Astrocyte (in vitro differentiated cells and primary cell): ENCODE measurements around the gene TBPL1. TPM values are rescaled to one million over a fixed set of nuclear protein-coding genes. Genes with fewer than 3 reads are reported as not detected.

ENCODE experiments used
- DNase-seq: peaks from one replicate; pipeline ENCODE4 v3.0.0-alpha.2; 2010; ENCODE audit warnings: low read depth
- FAIRE-seq: peaks from 2 replicates; lab custom pipeline; 2011; peaks lifted over from hg19 to GRCh38; lab: Jason Lieb, UNC
- H2AFZ ChIP-seq: 2 replicates; pipeline ENCODE4 v1.6.0; 2012; ENCODE audit warnings: low read depth, low read length, inconsistent platforms
- H3K27ac ChIP-seq: 2 replicates; pipeline ENCODE4 v1.5.1; 2011; ENCODE audit warnings: low read depth, low read length, inconsistent platforms
- H3K27me3 ChIP-seq: 2 replicates; pipeline ENCODE4 v1.6.0; 2011; ENCODE audit warnings: low read length, inconsistent platforms; ENCODE audit not compliant: insufficient read depth
- H3K36me3 ChIP-seq: 2 replicates; pipeline ENCODE4 v1.5.1; 2011; ENCODE audit warnings: low read length, inconsistent platforms; ENCODE audit not compliant: insufficient read depth
- H3K4me1 ChIP-seq: 2 replicates; pipeline ENCODE4 v1.5.1; 2011; ENCODE audit warnings: low read length, inconsistent platforms; ENCODE audit not compliant: insufficient read depth
- H3K4me2 ChIP-seq: 2 replicates; pipeline ENCODE4 v1.6.0; 2012; ENCODE audit warnings: low read length, inconsistent platforms
- H3K4me3 ChIP-seq: 2 replicates; pipeline ENCODE4 v1.5.1; 2011; ENCODE audit warnings: low read depth, mild to moderate bottlenecking, low read length, inconsistent platforms; ENCODE audit not compliant: insufficient read depth
- H3K79me2 ChIP-seq: 2 replicates; pipeline ENCODE4 v1.6.0; 2012; ENCODE audit warnings: mild to moderate bottlenecking, low read length, inconsistent platforms; ENCODE audit not compliant: insufficient read depth
- H3K9ac ChIP-seq: 2 replicates; pipeline ENCODE4 v1.6.0; 2012; ENCODE audit warnings: mild to moderate bottlenecking, low read length, inconsistent platforms
- H3K9me3 ChIP-seq: 2 replicates; pipeline ENCODE4 v1.5.1; 2012; ENCODE audit warnings: low read depth, mild to moderate bottlenecking, low read length, inconsistent platforms; ENCODE audit not compliant: insufficient read depth
- H4K20me1 ChIP-seq: 2 replicates; pipeline ENCODE4 v1.6.0; 2012; ENCODE audit warnings: low read length, inconsistent platforms; ENCODE audit not compliant: insufficient read depth
- H3K27ac Mint-ChIP-seq: one replicate; pipeline ENCODE4 v1.8.0; 2021; ENCODE audit warnings: mild to moderate bottlenecking, mixed read lengths; ENCODE audit not compliant: unreplicated experiment
- H3K27me3 Mint-ChIP-seq: one replicate; pipeline ENCODE4 v1.8.0; 2021; ENCODE audit warnings: low read depth, mixed read lengths; ENCODE audit not compliant: unreplicated experiment
- H3K36me3 Mint-ChIP-seq: one replicate; pipeline ENCODE4 v1.8.0; 2021; ENCODE audit warnings: low read depth, mixed read lengths; ENCODE audit not compliant: unreplicated experiment
- H3K4me1 Mint-ChIP-seq: one replicate; pipeline ENCODE4 v1.8.0; 2021; ENCODE audit warnings: low read depth, mixed read lengths; ENCODE audit not compliant: unreplicated experiment
- H3K4me3 Mint-ChIP-seq: one replicate; pipeline ENCODE4 v1.8.0; 2021; ENCODE audit warnings: mild to moderate bottlenecking, moderate library complexity, mixed read lengths; ENCODE audit not compliant: unreplicated experiment
- H3K9me3 Mint-ChIP-seq: one replicate; pipeline ENCODE4 v1.8.0; 2021; ENCODE audit warnings: mild to moderate bottlenecking, mixed read lengths; ENCODE audit not compliant: unreplicated experiment
- EZH2 ChIP-seq: IDR thresholded peaks from 2 replicates; pipeline ENCODE4 v1.6.1; 2012; ENCODE audit warnings: mild to moderate bottlenecking, low read length, inconsistent platforms; ENCODE audit not compliant: insufficient read depth
- total RNA-seq: library from RNA; stranded (reverse); gene quantifications from 2 replicates; pipeline ENCODE4 v1.2.1, GENCODE V29; 2021
- TF ChIP-seq, protein P1 (sequence below): IDR thresholded peaks from 2 replicates; pipeline ENCODE4 v1.5.1; 2011; ENCODE audit warnings: low read depth, mild to moderate bottlenecking, inconsistent platforms, low read length, moderate library complexity; ENCODE audit not compliant: insufficient read depth

TBPL1 gene
- total RNA-seq, 1 donor from 2014 or later, result 54.0 TPM

DNA sequence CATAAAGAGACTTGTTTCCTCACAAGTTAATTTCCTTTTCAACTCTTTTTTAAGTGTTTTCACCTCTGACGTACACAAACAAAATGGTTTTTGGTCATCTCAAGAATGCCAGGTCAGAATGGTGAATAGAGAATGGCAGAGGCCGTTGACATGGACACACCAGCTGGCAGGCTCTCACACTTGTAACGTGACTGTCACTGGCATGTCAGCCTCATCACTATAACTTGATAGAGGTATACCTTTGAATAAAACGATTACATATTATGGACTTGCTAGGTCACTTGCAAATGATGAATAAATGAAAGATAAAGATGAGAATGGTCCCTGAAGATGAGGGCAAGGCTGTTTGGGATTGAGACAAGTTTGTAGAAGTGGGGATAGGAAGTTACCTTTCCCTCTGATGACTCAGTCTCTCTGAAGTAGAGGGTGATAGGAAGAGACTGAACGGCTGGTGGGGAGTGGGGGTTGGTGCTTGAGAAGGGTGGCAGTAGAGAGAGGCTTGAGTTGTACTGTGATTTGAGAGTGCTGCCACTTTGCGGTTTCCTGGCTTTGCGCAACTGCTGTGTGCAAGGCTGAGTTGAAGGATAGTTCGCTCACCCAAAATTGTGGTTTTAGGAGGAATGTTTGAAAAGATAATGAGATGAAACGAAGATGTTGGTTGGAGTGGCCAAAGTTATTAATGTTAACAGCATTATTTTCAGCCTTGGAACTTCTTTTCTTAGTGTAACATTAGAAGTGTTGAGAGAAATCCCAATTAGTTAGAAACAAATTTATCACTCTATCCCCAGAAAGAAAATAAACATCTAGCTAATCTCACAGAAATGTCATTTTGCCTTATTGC is 30.3 kb downstream of the TBPL1 start:
- Histone ChIP-seq H3K4me3 (no peak overlapping the region), H2AFZ (no peak overlapping the region), H3K36me3 (peaks cover 15% of the 10 kb centered on the region), H4K20me1 (peaks cover 9% of the 10 kb centered on the region), H3K9ac (no peak overlapping the region), H3K4me1 (peaks cover 8% of the 10 kb centered on the region), H3K4me2 (no peak overlapping the region), H3K9me3 (no peaks in the 10 kb centered on the region), H3K27ac (no peak overlapping the region), H3K27me3 (no peaks in the 10 kb centered on the region), H3K79me2 (peaks cover 13% of the 10 kb centered on the region)
- TF ChIP-seq, protein P1, sequence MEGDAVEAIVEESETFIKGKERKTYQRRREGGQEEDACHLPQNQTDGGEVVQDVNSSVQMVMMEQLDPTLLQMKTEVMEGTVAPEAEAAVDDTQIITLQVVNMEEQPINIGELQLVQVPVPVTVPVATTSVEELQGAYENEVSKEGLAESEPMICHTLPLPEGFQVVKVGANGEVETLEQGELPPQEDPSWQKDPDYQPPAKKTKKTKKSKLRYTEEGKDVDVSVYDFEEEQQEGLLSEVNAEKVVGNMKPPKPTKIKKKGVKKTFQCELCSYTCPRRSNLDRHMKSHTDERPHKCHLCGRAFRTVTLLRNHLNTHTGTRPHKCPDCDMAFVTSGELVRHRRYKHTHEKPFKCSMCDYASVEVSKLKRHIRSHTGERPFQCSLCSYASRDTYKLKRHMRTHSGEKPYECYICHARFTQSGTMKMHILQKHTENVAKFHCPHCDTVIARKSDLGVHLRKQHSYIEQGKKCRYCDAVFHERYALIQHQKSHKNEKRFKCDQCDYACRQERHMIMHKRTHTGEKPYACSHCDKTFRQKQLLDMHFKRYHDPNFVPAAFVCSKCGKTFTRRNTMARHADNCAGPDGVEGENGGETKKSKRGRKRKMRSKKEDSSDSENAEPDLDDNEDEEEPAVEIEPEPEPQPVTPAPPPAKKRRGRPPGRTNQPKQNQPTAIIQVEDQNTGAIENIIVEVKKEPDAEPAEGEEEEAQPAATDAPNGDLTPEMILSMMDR, result no peak
- TF ChIP-seq EZH2, result no peak
- H3K9me3 Mint-ChIP-seq, result no peaks in the 10 kb centered on the region
- FAIRE-seq (peak; percentile 13), DNase-seq (peak; percentile 67)
- peak overlapping the region; percentile 54 for H3K27ac Mint-ChIP-seq
- no peaks in the 10 kb centered on the region for H3K27me3 Mint-ChIP-seq
- H3K4me1 Mint-ChIP-seq, result peaks cover 19% of the 10 kb centered on the region
- H3K4me3 Mint-ChIP-seq, result no peak overlapping the region
- peaks cover 6% of the 10 kb centered on the region for H3K36me3 Mint-ChIP-seq

DNA sequence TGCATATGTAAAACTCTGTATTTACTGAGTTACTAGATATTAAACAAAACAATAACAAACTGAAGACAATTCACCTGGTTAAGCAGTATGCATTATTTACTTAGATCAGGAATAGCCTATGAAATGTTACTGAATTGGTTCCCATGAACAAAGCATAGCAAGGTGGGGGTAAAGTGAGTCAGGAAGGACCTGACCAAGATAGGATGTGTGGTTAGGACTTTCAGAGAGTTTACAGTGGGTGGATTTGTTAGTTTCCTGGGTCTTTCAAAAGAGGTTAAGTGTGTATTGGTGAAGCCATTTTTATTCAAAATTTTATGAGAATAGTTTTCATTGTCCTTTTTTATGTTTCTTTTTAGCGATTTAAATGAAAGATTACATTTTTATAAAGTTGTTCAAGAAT is 32.9 kb downstream of the TBPL1 start:
- Histone ChIP-seq H3K9ac (no peak overlapping the region), H3K4me2 (no peak overlapping the region), H3K4me3 (no peak overlapping the region), H4K20me1 (no peaks in the 10 kb centered on the region), H3K79me2 (no peaks in the 10 kb centered on the region), H3K4me1 (peaks cover 9% of the 10 kb centered on the region), H3K27ac (no peak overlapping the region), H3K27me3 (no peaks in the 10 kb centered on the region), H3K9me3 (no peaks in the 10 kb centered on the region), H3K36me3 (peaks cover 20% of the 10 kb centered on the region), H2AFZ (no peak overlapping the region)
- H3K9me3 Mint-ChIP-seq, result no peaks in the 10 kb centered on the region
- H3K36me3 Mint-ChIP-seq, result peaks cover 6% of the 10 kb centered on the region
- peak; percentile 50 for FAIRE-seq
- TF ChIP-seq, protein P1, result no peak
- no peak for TF ChIP-seq EZH2
- H3K4me1 Mint-ChIP-seq, result peaks cover 14% of the 10 kb centered on the region
- peak overlapping the region; percentile 57 for H3K4me3 Mint-ChIP-seq
- no peak overlapping the region for H3K27ac Mint-ChIP-seq
- no peaks in the 10 kb centered on the region for H3K27me3 Mint-ChIP-seq
- DNase-seq, result no peak

DNA sequence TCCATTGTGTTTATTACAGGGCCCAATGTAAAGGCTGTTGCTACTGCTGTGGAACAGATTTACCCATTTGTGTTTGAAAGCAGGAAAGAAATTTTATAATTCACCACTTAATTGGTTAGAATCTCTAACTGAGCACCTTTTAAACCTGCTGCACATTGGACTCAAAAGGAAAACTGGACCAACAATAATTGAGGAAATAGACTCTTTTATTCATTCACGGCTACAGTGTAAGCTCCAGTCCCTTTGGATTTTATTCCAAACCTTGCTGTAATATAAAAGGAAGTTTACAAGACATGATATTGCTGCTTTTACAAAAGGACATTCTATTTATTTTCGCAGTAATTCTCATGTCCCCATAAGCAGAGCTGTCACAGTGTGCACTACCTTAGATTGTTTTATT is 33.9 kb downstream of the TBPL1 start:
- peaks cover 14% of the 10 kb centered on the region for H3K4me1 Mint-ChIP-seq
- H3K27ac ChIP-seq, result no peak overlapping the region
- H3K4me1 ChIP-seq, result peaks cover 18% of the 10 kb centered on the region
- no peak for TF ChIP-seq EZH2
- TF ChIP-seq, protein P1, result no peak
- H3K4me3 Mint-ChIP-seq, result no peak overlapping the region
- no peak overlapping the region for H3K9ac ChIP-seq
- H3K79me2 ChIP-seq, result no peaks in the 10 kb centered on the region
- H3K27me3 Mint-ChIP-seq, result no peaks in the 10 kb centered on the region
- no peaks in the 10 kb centered on the region for H3K9me3 Mint-ChIP-seq
- no peaks in the 10 kb centered on the region for H3K9me3 ChIP-seq
- H3K27me3 ChIP-seq, result no peaks in the 10 kb centered on the region
- peaks cover 6% of the 10 kb centered on the region for H3K36me3 Mint-ChIP-seq
- no peak overlapping the region for H2AFZ ChIP-seq
- H3K4me3 ChIP-seq, result no peak overlapping the region
- FAIRE-seq (no peak), DNase-seq (no peak)
- peaks cover 20% of the 10 kb centered on the region for H3K36me3 ChIP-seq
- H4K20me1 ChIP-seq, result no peaks in the 10 kb centered on the region
- no peak overlapping the region for H3K27ac Mint-ChIP-seq
- no peak overlapping the region for H3K4me2 ChIP-seq
